KMS-11 (cell line): ENCODE data around the gene NEUROG2.
"Not testable (repeated sequence)": the region's sequence is repeated elsewhere in the genome, so short reads cannot be mapped to it uniquely, and the experiment has no call there.

ENCODE experiments used
- H2AFZ ChIP-seq: fragments of 200-600 bp; sonication (generic); 2 replicates; pipeline ENCODE4 v1.6.1; 2016; ENCODE audit warnings: antibody characterized with exemption, mixed run types, low read depth
- H3K27ac ChIP-seq: fragments of 200-600 bp; sonication (generic); 2 replicates; pipeline ENCODE4 v1.6.1; 2016; ENCODE audit warnings: mild to moderate bottlenecking, mixed run types
- H3K27me3 ChIP-seq: fragments of 200-600 bp; sonication (generic); 2 replicates; pipeline ENCODE4 v1.6.1; 2017; ENCODE audit warnings: mild to moderate bottlenecking, low read depth, mixed run types, moderate library complexity; ENCODE audit not compliant: insufficient read depth
- H3K36me3 ChIP-seq: fragments of 200-600 bp; sonication (generic); 2 replicates; pipeline ENCODE4 v1.6.1; 2017; ENCODE audit warnings: mild to moderate bottlenecking, mixed run types; ENCODE audit not compliant: insufficient read depth
- H3K4me1 ChIP-seq: fragments of 200-600 bp; sonication (generic); 2 replicates; pipeline ENCODE4 v1.6.1; 2016; ENCODE audit warnings: mild to moderate bottlenecking, low read depth, mixed run types; ENCODE audit not compliant: poor library complexity, severe bottlenecking
- H3K4me2 ChIP-seq: fragments of 200-600 bp; sonication (generic); 2 replicates; pipeline ENCODE4 v1.7.0; 2016; ENCODE audit warnings: mild to moderate bottlenecking, mixed run types
- H3K4me3 ChIP-seq: fragments of 200-600 bp; sonication (generic); IDR thresholded peaks from 2 replicates; pipeline ENCODE4 v1.6.1; 2017; ENCODE audit warnings: low read depth, low read length, mixed read lengths; ENCODE audit not compliant: insufficient read depth
- H3K79me2 ChIP-seq: fragments of 200-600 bp; sonication (generic); 2 replicates; pipeline ENCODE4 v1.6.1; 2016; ENCODE audit warnings: low read depth, mixed run types; ENCODE audit not compliant: insufficient read depth
- H3K9ac ChIP-seq: fragments of 200-600 bp; sonication (generic); 2 replicates; pipeline ENCODE4 v1.6.1; 2016; ENCODE audit warnings: mild to moderate bottlenecking, mixed run types
- H4K20me1 ChIP-seq: fragments of 200-600 bp; sonication (generic); 2 replicates; pipeline ENCODE4 v1.6.1; 2016; ENCODE audit warnings: mild to moderate bottlenecking, mixed run types; ENCODE audit not compliant: insufficient read depth
- CTCF ChIP-seq: fragments of 200-600 bp; sonication (generic); conservative IDR thresholded peaks from 2 replicates; pipeline ENCODE4 v1.6.1; 2017; ENCODE audit warnings: low read depth, mild to moderate bottlenecking, antibody characterized with exemption, low read length, moderate library complexity, mixed read lengths

The NEUROG2 gene

GRCh38 chr4:112523008-112523721 is 7.2 kb upstream of the NEUROG2 start:
- Histone ChIP-seq H3K4me3 (peak overlapping the region; percentile 49), H3K27ac (no peak overlapping the region), H3K9ac (no peak overlapping the region; the same call in 1 of the 2 replicates), H3K79me2 (no peaks in the 10 kb centered on the region), H4K20me1 (no peaks in the 10 kb centered on the region), H3K27me3 (no peaks in the 10 kb centered on the region), H3K4me2 (peak overlapping the region; percentile 73), H3K36me3 (no peaks in the 10 kb centered on the region), H3K4me1 (peaks cover 8% of the 10 kb centered on the region), H2AFZ (peak overlapping the region; percentile 62)
- no peak for TF ChIP-seq CTCF

- H3K27me3 ChIP-seq, H3K79me2 ChIP-seq, H3K27ac ChIP-seq, H3K9ac ChIP-seq, H3K4me3 ChIP-seq, H4K20me1 ChIP-seq, H2AFZ ChIP-seq, H3K36me3 ChIP-seq: not testable (repeated sequence)
- Histone ChIP-seq H3K4me2 (peak overlapping the region; percentile 73), H3K4me1 (peaks cover 15% of the 10 kb centered on the region)
Observed at GRCh38 chr4:112522431-112522830, 6.5 kb upstream of the NEUROG2 start.

- no peaks in the 10 kb centered on the region for H3K79me2 ChIP-seq
- H3K27ac ChIP-seq = no peak overlapping the region
- H3K4me3 ChIP-seq = no peak overlapping the region
- H4K20me1 ChIP-seq = no peaks in the 10 kb centered on the region
- no peaks in the 10 kb centered on the region for H3K36me3 ChIP-seq
- H3K4me2 ChIP-seq = no peak overlapping the region
- TF ChIP-seq CTCF = no peak
- H2AFZ ChIP-seq = no peak overlapping the region
- H3K27me3 ChIP-seq = 0 out of 2 replicates have a peak, but pooled peaks cover 5% of the 10 kb centered on the region
- no peak overlapping the region for H3K9ac ChIP-seq
- H3K4me1 ChIP-seq = peaks cover 19% of the 10 kb centered on the region
Observed at GRCh38 chr4:112521123-112522023, 5.4 kb upstream of the NEUROG2 start.

- Histone ChIP-seq H3K4me3 (no peak overlapping the region), H2AFZ (no peak overlapping the region)
Observed at GRCh38 chr4:112520598-112521122, 4.7 kb upstream of the NEUROG2 start.

More at GRCh38 chr4:112520598-112521122, 4.7 kb upstream of the NEUROG2 start:
- Histone ChIP-seq H3K79me2 (no peaks in the 10 kb centered on the region), H3K27me3 (0 out of 2 replicates have a peak, but pooled peaks cover 5% of the 10 kb centered on the region), H3K27ac (no peak overlapping the region), H3K4me2 (no peak overlapping the region), H3K36me3 (no peaks in the 10 kb centered on the region), H4K20me1 (no peaks in the 10 kb centered on the region), H3K4me1 (peaks cover 19% of the 10 kb centered on the region), H3K9ac (no peak overlapping the region)
- no peak for TF ChIP-seq CTCF
